ENCODE measurements around the gene CERS6.

GRCh38 chr2:168482952-168483831, 27.1 kb downstream of the CERS6 start:
- TF ChIP-seq ZNF512 (CRISPR knock-in tag; IDR thresholded peaks at IDR 0.05; ENCODE audit: borderline replicate concordance) (no peak), TEAD4 (CRISPR knock-in tag; IDR thresholded peaks at IDR 0.05) (no peak), JUN (CRISPR knock-in tag; IDR thresholded peaks at IDR 0.05) (no peak), MAX (CRISPR knock-in tag; IDR thresholded peaks at IDR 0.05) (no peak), ZBTB43 (CRISPR knock-in tag; IDR thresholded peaks at IDR 0.05) (no peak)

Measured in WTC11 (cell line).